Astrocyte (in vitro differentiated cells and primary cell): ENCODE data around the gene COL18A1. TPM values are rescaled to one million over a fixed set of nuclear protein-coding genes. Genes with fewer than 3 reads are reported as not detected.

Experiments used
- DNase-seq: peaks from one replicate; pipeline ENCODE4 v3.0.0-alpha.2; 2010; ENCODE audit warnings: low read depth
- FAIRE-seq: peaks from 2 replicates; lab custom pipeline; 2011; peaks lifted over from hg19 to GRCh38; lab: Jason Lieb, UNC
- H2AFZ ChIP-seq: 2 replicates; pipeline ENCODE4 v1.6.0; 2012; ENCODE audit warnings: low read depth, low read length, inconsistent platforms
- H3K27ac ChIP-seq: 2 replicates; pipeline ENCODE4 v1.5.1; 2011; ENCODE audit warnings: low read depth, low read length, inconsistent platforms
- H3K27me3 ChIP-seq: 2 replicates; pipeline ENCODE4 v1.6.0; 2011; ENCODE audit warnings: low read length, inconsistent platforms; ENCODE audit not compliant: insufficient read depth
- H3K36me3 ChIP-seq: 2 replicates; pipeline ENCODE4 v1.5.1; 2011; ENCODE audit warnings: low read length, inconsistent platforms; ENCODE audit not compliant: insufficient read depth
- H3K4me1 ChIP-seq: 2 replicates; pipeline ENCODE4 v1.5.1; 2011; ENCODE audit warnings: low read length, inconsistent platforms; ENCODE audit not compliant: insufficient read depth
- H3K4me2 ChIP-seq: 2 replicates; pipeline ENCODE4 v1.6.0; 2012; ENCODE audit warnings: low read length, inconsistent platforms
- H3K4me3 ChIP-seq: 2 replicates; pipeline ENCODE4 v1.5.1; 2011; ENCODE audit warnings: low read depth, mild to moderate bottlenecking, low read length, inconsistent platforms; ENCODE audit not compliant: insufficient read depth
- H3K79me2 ChIP-seq: 2 replicates; pipeline ENCODE4 v1.6.0; 2012; ENCODE audit warnings: mild to moderate bottlenecking, low read length, inconsistent platforms; ENCODE audit not compliant: insufficient read depth
- H3K9ac ChIP-seq: 2 replicates; pipeline ENCODE4 v1.6.0; 2012; ENCODE audit warnings: mild to moderate bottlenecking, low read length, inconsistent platforms
- H3K9me3 ChIP-seq: 2 replicates; pipeline ENCODE4 v1.5.1; 2012; ENCODE audit warnings: low read depth, mild to moderate bottlenecking, low read length, inconsistent platforms; ENCODE audit not compliant: insufficient read depth
- H4K20me1 ChIP-seq: 2 replicates; pipeline ENCODE4 v1.6.0; 2012; ENCODE audit warnings: low read length, inconsistent platforms; ENCODE audit not compliant: insufficient read depth
- H3K27ac Mint-ChIP-seq: one replicate; pipeline ENCODE4 v1.8.0; 2021; ENCODE audit warnings: mild to moderate bottlenecking, mixed read lengths; ENCODE audit not compliant: unreplicated experiment
- H3K27me3 Mint-ChIP-seq: one replicate; pipeline ENCODE4 v1.8.0; 2021; ENCODE audit warnings: low read depth, mixed read lengths; ENCODE audit not compliant: unreplicated experiment
- H3K36me3 Mint-ChIP-seq: one replicate; pipeline ENCODE4 v1.8.0; 2021; ENCODE audit warnings: low read depth, mixed read lengths; ENCODE audit not compliant: unreplicated experiment
- H3K4me1 Mint-ChIP-seq: one replicate; pipeline ENCODE4 v1.8.0; 2021; ENCODE audit warnings: low read depth, mixed read lengths; ENCODE audit not compliant: unreplicated experiment
- H3K4me3 Mint-ChIP-seq: one replicate; pipeline ENCODE4 v1.8.0; 2021; ENCODE audit warnings: mild to moderate bottlenecking, moderate library complexity, mixed read lengths; ENCODE audit not compliant: unreplicated experiment
- H3K9me3 Mint-ChIP-seq: one replicate; pipeline ENCODE4 v1.8.0; 2021; ENCODE audit warnings: mild to moderate bottlenecking, mixed read lengths; ENCODE audit not compliant: unreplicated experiment
- EZH2 ChIP-seq: IDR thresholded peaks from 2 replicates; pipeline ENCODE4 v1.6.1; 2012; ENCODE audit warnings: mild to moderate bottlenecking, low read length, inconsistent platforms; ENCODE audit not compliant: insufficient read depth
- total RNA-seq: library from RNA; stranded (reverse); gene quantifications from 2 replicates; pipeline ENCODE4 v1.2.1, GENCODE V29; 2021
- TF ChIP-seq, protein P1 (sequence below): IDR thresholded peaks from 2 replicates; pipeline ENCODE4 v1.5.1; 2011; ENCODE audit warnings: low read depth, mild to moderate bottlenecking, inconsistent platforms, low read length, moderate library complexity; ENCODE audit not compliant: insufficient read depth

COL18A1 gene
- total RNA-seq, 1 donor from 2014 or later = 616 TPM

DNA sequence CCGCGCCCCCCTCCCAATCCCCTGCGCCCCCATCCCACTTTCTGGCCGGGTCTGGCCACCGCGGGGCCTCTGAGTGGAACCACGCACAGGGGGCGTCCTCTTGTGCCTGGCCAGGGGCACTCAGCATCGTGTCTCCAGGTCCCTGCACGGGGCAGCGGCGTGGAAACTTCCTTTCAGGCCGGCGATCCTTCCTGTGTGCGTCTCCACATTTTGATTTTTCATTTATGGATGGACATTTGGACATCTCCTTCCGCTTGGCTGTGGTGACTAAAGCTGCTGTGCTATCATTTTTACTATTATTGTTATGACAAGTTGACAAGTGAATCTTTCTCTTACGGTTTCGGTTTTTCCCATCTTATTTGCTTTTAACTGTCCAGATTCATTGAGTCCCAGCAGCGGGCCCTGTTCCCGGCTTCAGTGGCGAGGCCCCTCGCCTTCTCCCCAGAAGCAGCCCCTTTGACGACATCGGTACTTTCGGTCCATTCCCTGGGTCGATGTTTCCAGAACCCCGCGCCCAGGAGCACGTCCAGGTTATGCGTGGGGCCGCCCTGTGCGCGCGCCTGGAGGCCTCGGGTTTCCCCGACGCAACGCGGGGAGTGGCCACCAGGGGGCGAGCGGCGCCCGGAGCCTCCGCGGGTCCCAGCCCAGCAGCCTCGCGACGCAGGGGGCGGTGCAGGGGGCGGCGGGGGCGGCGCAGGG, 149.7 kb downstream of the COL18A1 start:
- Histone ChIP-seq H2AFZ (peak overlapping the region; percentile 93), H3K27ac (peak overlapping the region; percentile 41), H3K4me3 (peak overlapping the region; percentile 72), H3K36me3 (no peaks in the 10 kb centered on the region), H3K9ac (peak overlapping the region; percentile 83), H3K9me3 (no peaks in the 10 kb centered on the region), H3K79me2 (no peaks in the 10 kb centered on the region), H3K27me3 (peaks cover 2% of the 10 kb centered on the region), H3K4me2 (peak overlapping the region; percentile 92), H3K4me1 (peaks cover 16% of the 10 kb centered on the region), H4K20me1 (no peaks in the 10 kb centered on the region)
- Mint-ChIP-seq H3K9me3 (no peaks in the 10 kb centered on the region), H3K36me3 (no peaks in the 10 kb centered on the region), H3K27me3 (peaks cover 9% of the 10 kb centered on the region), H3K4me3 (peak overlapping the region; percentile 85), H3K4me1 (peaks cover 11% of the 10 kb centered on the region), H3K27ac (no peak overlapping the region)
- no peak for FAIRE-seq
- TF ChIP-seq EZH2 = no peak
- TF ChIP-seq, protein P1, sequence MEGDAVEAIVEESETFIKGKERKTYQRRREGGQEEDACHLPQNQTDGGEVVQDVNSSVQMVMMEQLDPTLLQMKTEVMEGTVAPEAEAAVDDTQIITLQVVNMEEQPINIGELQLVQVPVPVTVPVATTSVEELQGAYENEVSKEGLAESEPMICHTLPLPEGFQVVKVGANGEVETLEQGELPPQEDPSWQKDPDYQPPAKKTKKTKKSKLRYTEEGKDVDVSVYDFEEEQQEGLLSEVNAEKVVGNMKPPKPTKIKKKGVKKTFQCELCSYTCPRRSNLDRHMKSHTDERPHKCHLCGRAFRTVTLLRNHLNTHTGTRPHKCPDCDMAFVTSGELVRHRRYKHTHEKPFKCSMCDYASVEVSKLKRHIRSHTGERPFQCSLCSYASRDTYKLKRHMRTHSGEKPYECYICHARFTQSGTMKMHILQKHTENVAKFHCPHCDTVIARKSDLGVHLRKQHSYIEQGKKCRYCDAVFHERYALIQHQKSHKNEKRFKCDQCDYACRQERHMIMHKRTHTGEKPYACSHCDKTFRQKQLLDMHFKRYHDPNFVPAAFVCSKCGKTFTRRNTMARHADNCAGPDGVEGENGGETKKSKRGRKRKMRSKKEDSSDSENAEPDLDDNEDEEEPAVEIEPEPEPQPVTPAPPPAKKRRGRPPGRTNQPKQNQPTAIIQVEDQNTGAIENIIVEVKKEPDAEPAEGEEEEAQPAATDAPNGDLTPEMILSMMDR = peak; percentile 26
- DNase-seq = no peak

DNA sequence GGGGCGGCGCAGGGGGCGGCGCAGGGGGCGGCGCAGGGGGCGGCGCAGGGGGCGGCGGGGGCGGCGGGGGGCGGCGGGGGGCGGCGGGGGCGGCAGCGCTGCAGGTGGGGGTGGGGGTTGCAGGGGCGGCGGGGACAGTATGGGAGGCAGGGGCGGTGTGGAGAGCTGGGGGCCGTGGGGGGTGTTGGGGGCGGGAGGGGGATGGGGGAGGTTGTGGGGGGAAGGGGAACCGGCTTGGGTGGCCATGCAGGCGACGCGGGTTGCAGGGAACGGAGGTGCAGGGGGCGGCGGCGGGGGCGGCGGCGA, 150.2 kb downstream of the COL18A1 start:
- peaks cover 11% of the 10 kb centered on the region for H3K4me1 Mint-ChIP-seq
- Histone ChIP-seq H3K9ac (no peak overlapping the region), H3K27me3 (peaks cover 2% of the 10 kb centered on the region), H3K4me3 (no peak overlapping the region), H2AFZ (no peak overlapping the region), H4K20me1 (no peaks in the 10 kb centered on the region), H3K9me3 (no peaks in the 10 kb centered on the region), H3K36me3 (no peaks in the 10 kb centered on the region), H3K27ac (no peak overlapping the region), H3K79me2 (no peaks in the 10 kb centered on the region), H3K4me2 (peak overlapping the region; percentile 82), H3K4me1 (peaks cover 16% of the 10 kb centered on the region)
- DNase-seq (no peak), FAIRE-seq (no peak)
- H3K36me3 Mint-ChIP-seq = no peaks in the 10 kb centered on the region
- TF ChIP-seq, protein P1 = no peak
- no peak for TF ChIP-seq EZH2
- H3K27ac Mint-ChIP-seq = no peak overlapping the region
- no peaks in the 10 kb centered on the region for H3K9me3 Mint-ChIP-seq
- peaks cover 12% of the 10 kb centered on the region for H3K27me3 Mint-ChIP-seq
- no peak overlapping the region for H3K4me3 Mint-ChIP-seq

DNA sequence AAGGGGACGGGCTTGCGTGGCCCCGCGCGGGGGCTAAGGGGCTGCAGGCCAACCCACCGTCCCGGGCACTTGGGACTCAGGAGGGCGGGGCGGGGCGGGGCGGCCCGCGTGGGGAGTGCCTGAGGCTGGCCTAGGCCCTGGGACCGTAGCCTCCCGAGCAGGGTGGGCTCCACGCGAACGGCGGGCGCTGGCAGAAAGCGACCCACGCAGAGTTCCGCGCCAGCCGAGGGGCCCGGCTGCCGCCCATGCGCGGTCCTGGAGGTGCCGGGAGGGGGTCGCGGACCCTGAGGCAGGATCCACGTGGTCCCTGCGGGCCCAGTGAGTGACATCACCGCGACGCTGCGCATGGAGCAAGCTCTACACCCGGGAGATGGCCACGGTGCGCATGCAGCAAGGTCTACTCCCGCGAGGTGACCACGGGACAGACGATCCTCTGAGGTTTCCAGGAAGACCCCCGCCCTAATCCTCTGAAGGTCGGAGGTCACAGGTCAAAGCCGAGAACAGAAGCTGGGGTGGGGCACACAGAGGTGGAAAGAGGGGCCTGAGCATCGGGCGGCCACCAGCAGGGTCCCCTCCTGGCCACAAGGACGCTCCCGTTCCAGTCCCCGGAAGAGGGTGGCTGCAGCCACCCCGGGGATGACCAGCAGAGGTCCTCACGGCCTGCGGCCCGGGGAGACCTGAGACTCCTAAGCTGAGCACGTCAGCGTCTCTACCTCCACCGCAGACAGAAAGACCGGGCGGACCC, 150.8 kb downstream of the COL18A1 start:
- Histone ChIP-seq H3K4me2 (peak overlapping the region; percentile 82), H3K27ac (peak overlapping the region; percentile 55), H4K20me1 (no peaks in the 10 kb centered on the region), H3K4me1 (peaks cover 16% of the 10 kb centered on the region), H3K4me3 (peak overlapping the region; percentile 29), H3K36me3 (no peaks in the 10 kb centered on the region), H2AFZ (peak overlapping the region; percentile 74), H3K9me3 (no peaks in the 10 kb centered on the region), H3K79me2 (no peaks in the 10 kb centered on the region), H3K9ac (peak overlapping the region; percentile 62), H3K27me3 (peaks cover 2% of the 10 kb centered on the region)
- peaks cover 8% of the 10 kb centered on the region for H3K4me1 Mint-ChIP-seq
- peak overlapping the region; percentile 45 for H3K4me3 Mint-ChIP-seq
- peaks cover 12% of the 10 kb centered on the region for H3K27me3 Mint-ChIP-seq
- DNase-seq (peak; percentile 81), FAIRE-seq (no peak)
- H3K27ac Mint-ChIP-seq = no peak overlapping the region
- H3K36me3 Mint-ChIP-seq = no peaks in the 10 kb centered on the region
- TF ChIP-seq EZH2 = no peak
- TF ChIP-seq, protein P1 = peak; percentile 49
- H3K9me3 Mint-ChIP-seq = no peaks in the 10 kb centered on the region
